Liver (tissue), 9 donors: Measurements from ENCODE around the gene OSMR. TPM values are rescaled to one million over a fixed set of nuclear protein-coding genes. Genes with fewer than 3 reads are reported as not detected.

Experiments
- DNase-seq: peaks from one replicate; pipeline ENCODE4 v3.0.0-alpha.2; 2017; ENCODE audit warnings: low spot score
- H3K27ac ChIP-seq, 2 donors: one replicate each; pipeline ENCODE4 v1.7.0; 2013; ENCODE audit warnings: inconsistent platforms in 2 of 2, low read length in 2 of 2, control low read depth in 1 of 2, low read depth in 1 of 2, mild to moderate bottlenecking in 1 of 2
- H3K27me3 ChIP-seq, 4 donors: one replicate each; pipeline versions ENCODE4 v1.6.1 to v1.7.0; 2013; ENCODE audit warnings: low read length in 3 of 4, inconsistent platforms in 1 of 4, mild to moderate bottlenecking in 1 of 4, moderate library complexity in 1 of 4; ENCODE audit not compliant: control insufficient read depth in 4 of 4, insufficient read depth in 4 of 4
- H3K36me3 ChIP-seq, 4 donors: one replicate each; pipeline versions ENCODE4 v1.6.1 to v1.7.0; 2013; ENCODE audit warnings: low read length in 3 of 4, mild to moderate bottlenecking in 3 of 4, low read depth in 1 of 4, moderate library complexity in 1 of 4; ENCODE audit not compliant: control insufficient read depth in 4 of 4, insufficient read depth in 3 of 4
- H3K4me1 ChIP-seq, 4 donors: one replicate each; pipeline versions ENCODE4 v1.6.1 to v1.7.0; 2013; ENCODE audit warnings: low read length in 3 of 4, mild to moderate bottlenecking in 3 of 4, moderate library complexity in 1 of 4; ENCODE audit not compliant: control insufficient read depth in 4 of 4, insufficient read depth in 4 of 4
- H3K4me3 ChIP-seq, 3 donors: one replicate each; pipeline versions ENCODE4 v1.6.1 to v1.7.0; 2013; ENCODE audit warnings: low read length in 3 of 3, control low read depth in 1 of 3, low read depth in 1 of 3, mild to moderate bottlenecking in 1 of 3
- H3K9ac ChIP-seq, 2 donors: one replicate each; pipeline ENCODE4 v1.7.0; 2013; ENCODE audit warnings: low read length in 2 of 2, mild to moderate bottlenecking in 2 of 2, moderate library complexity in 2 of 2, control low read depth in 1 of 2, low read depth in 1 of 2
- H3K9me3 ChIP-seq, 4 donors: one replicate each; pipeline versions ENCODE4 v1.6.1 to v1.7.0; 2013; ENCODE audit warnings: low read length in 3 of 4; ENCODE audit not compliant: control insufficient read depth in 4 of 4
- ATF3 ChIP-seq: IDR thresholded peaks from 2 replicates; pipeline ENCODE4 v1.6.1; 2016; ENCODE audit warnings: antibody characterized with exemption
- CTCF ChIP-seq: fragments of 150-350 bp; IDR thresholded peaks from 2 replicates; pipeline ENCODE4 v1.5.1; 2017; ENCODE audit warnings: improper control_type of control experiment, low read depth, low read length; ENCODE audit not compliant: missing input control
- EGR1 ChIP-seq, 2 donors: IDR thresholded peaks; 2 replicates each; pipeline ENCODE4 v1.6.1; 2016 to 2018; ENCODE audit warnings: antibody characterized with exemption in 2 of 2, low read depth in 2 of 2
- FOXA2 ChIP-seq: IDR thresholded peaks from 2 replicates; pipeline ENCODE4 v1.6.1; 2016; ENCODE audit warnings: antibody characterized with exemption
- GABPA ChIP-seq, 2 donors: IDR thresholded peaks in 1 of 2; conservative IDR thresholded peaks in 1 of 2; 2 replicates each; pipeline ENCODE4 v1.6.1; 2016; ENCODE audit warnings: antibody characterized with exemption in 2 of 2, mild to moderate bottlenecking in 1 of 2, moderate library complexity in 1 of 2
- HNF4A ChIP-seq, 2 donors: conservative IDR thresholded peaks; 2 replicates each; pipeline ENCODE4 v1.6.1; 2016; ENCODE audit warnings: antibody characterized with exemption in 2 of 2, mild to moderate bottlenecking in 2 of 2
- HNF4G ChIP-seq: IDR thresholded peaks from 2 replicates; pipeline ENCODE4 v1.6.1; 2016; ENCODE audit warnings: antibody characterized with exemption
- JUND ChIP-seq, 2 donors: IDR thresholded peaks; 2 replicates each; pipeline ENCODE4 v1.6.1; 2016; ENCODE audit warnings: antibody characterized with exemption in 2 of 2
- NR2F2 ChIP-seq: IDR thresholded peaks from 2 replicates; pipeline ENCODE4 v1.6.1; 2016; ENCODE audit warnings: antibody characterized with exemption
- RAD21 ChIP-seq, 2 donors: IDR thresholded peaks; 2 replicates each; pipeline ENCODE4 v1.6.1; 2016; ENCODE audit warnings: antibody characterized with exemption in 2 of 2, mild to moderate bottlenecking in 2 of 2
- SP1 ChIP-seq: IDR thresholded peaks from 2 replicates; pipeline ENCODE4 v1.6.1; 2018; ENCODE audit warnings: antibody characterized with exemption, mild to moderate bottlenecking
- TAF1 ChIP-seq: conservative IDR thresholded peaks from 2 replicates; pipeline ENCODE4 v1.6.1; 2016; ENCODE audit warnings: antibody characterized with exemption, mild to moderate bottlenecking
- ZBTB33 ChIP-seq: IDR thresholded peaks from 2 replicates; pipeline ENCODE4 v1.6.1; 2016; ENCODE audit warnings: antibody characterized with exemption
- WGBS: extraction: QIAGEN DNeasy Blood & Tissue Kit; methylation state at CpG from one replicate; pipeline ENCODE4 v1.1.7; 2013; 5-methylcytosine and 5-hydroxymethylcytosine counted together
- polyA plus RNA-seq, 2 donors: library from polyadenylated mRNA; stranded (reverse) in 1 of 2; unstranded in 1 of 2; fragments of 200-250 nt in 1 of 2; fragments of >200 nt in 1 of 2; fragmentation: Nextera tagmentation in 1 of 2; extraction: Ambion mirVana in 1 of 2; gene quantifications; one replicate each; pipeline versions ENCODE4 v1.2.1 to v1.2.3, GENCODE V29; 2013 to 2015
- total RNA-seq, 2 donors: library from RNA; depleted of rRNA; stranded (reverse); fragments of >200 nt; gene quantifications; one replicate each; pipeline ENCODE4 v1.2.3, GENCODE V29; 2014
- donor health status: healthy.
- donor health status: healthy.
- donor health status: healthy.
- donor health status: healthy.
- donor health status: healthy.

Gene OSMR
- total and polyA plus RNA-seq, 4 donors = 4.3 to 34.5 (median 11.7) TPM

- WGBS = 35% methylated on average over 14 of the region's 14 CpGs
Observed at GRCh38 chr5:38809388-38810359, 36.1 kb upstream of the OSMR start.

GRCh38 chr5:38814879-38815278 is 30.9 kb upstream of the OSMR start:
- H3K4me3 ChIP-seq = no peak overlapping the region
- no peaks in the 10 kb centered on the region for H3K4me1 ChIP-seq
- H3K9me3 ChIP-seq = no peaks in the 10 kb centered on the region
- DNase-seq = no peak
- no peak overlapping the region for H3K27ac ChIP-seq
- TF ChIP-seq CTCF (no peak), GABPA (IDR thresholded peaks at IDR 0.05 in 1 of 2, conservative IDR thresholded peaks at IDR 0.05 in 1 of 2) (no peak), TAF1 (no peak), SP1 (no peak), RAD21 (IDR thresholded peaks at IDR 0.05) (no peak), EGR1 (IDR thresholded peaks at IDR 0.05; ENCODE audit: low read depth in 2 of 2) (no peak), HNF4G (no peak), ATF3 (no peak)
- peaks cover 0 to 6% (median 0%) of the 10 kb centered on the region in 4 donors for H3K27me3 ChIP-seq
- no peak overlapping the region for H3K9ac ChIP-seq
- H3K36me3 ChIP-seq = no peaks in the 10 kb centered on the region
- WGBS = 95% methylated on average over 2 of the region's 2 CpGs

More at GRCh38 chr5:38809388-38810359, 36.1 kb upstream of the OSMR start:
- H3K9ac ChIP-seq = peak overlapping the region in 1 of 2 donors; percentile 22
- DNase-seq = peak; percentile 58
- peak overlapping the region; percentile 18 to 44 for H3K27ac ChIP-seq
- TF ChIP-seq JUND (IDR thresholded peaks at IDR 0.05) = no peak
- TF ChIP-seq CTCF = peak; percentile 71
- TF ChIP-seq NR2F2 = peak; percentile 29
- TF ChIP-seq RAD21 (IDR thresholded peaks at IDR 0.05) = peak; percentile 95 to 97
- no peak for TF ChIP-seq FOXA2
- peak in 1 of 2 donors; percentile 7 for TF ChIP-seq HNF4A (conservative IDR thresholded peaks at IDR 0.05)
- no peak for TF ChIP-seq GABPA (IDR thresholded peaks at IDR 0.05 in 1 of 2, conservative IDR thresholded peaks at IDR 0.05 in 1 of 2)
- TF ChIP-seq ATF3 = no peak
- no peak for TF ChIP-seq ZBTB33
- H3K27me3 ChIP-seq = peaks cover 0 to 10% (median 0%) of the 10 kb centered on the region in 4 donors
- no peaks in the 10 kb centered on the region for H3K9me3 ChIP-seq
- no peaks in the 10 kb centered on the region for H3K36me3 ChIP-seq
- H3K4me1 ChIP-seq = no peaks in the 10 kb centered on the region
- H3K4me3 ChIP-seq = no peak overlapping the region
